HL-60 (cell line): ENCODE results near the gene CSMD2.

Experiments used
- DNase-seq, 2 experiments: peaks; one replicate each; pipeline ENCODE4 v3.0.0-alpha.2; 2010 to 2020; ENCODE audit warnings: low read depth in 1 of 2, low spot score in 1 of 2
- H3K27ac ChIP-seq: fragments of 250-450 bp; sonication (Bioruptor Pico); replicated peaks from 2 replicates; pipeline ENCODE4 v1.5.1; 2020; ENCODE audit warnings: mild to moderate bottlenecking, moderate library complexity
- H3K27me3 ChIP-seq: fragments of 250-450 bp; sonication (Bioruptor Pico); 2 replicates; pipeline ENCODE4 v1.5.1; 2021; ENCODE audit warnings: mild to moderate bottlenecking, moderate library complexity; ENCODE audit not compliant: insufficient read depth, poor library complexity, severe bottlenecking
- H3K4me3 ChIP-seq: replicated peaks from 2 replicates; pipeline ENCODE4 v1.5.1; 2011; ENCODE audit warnings: mild to moderate bottlenecking, control low read depth, low read length; ENCODE audit not compliant: insufficient read depth
- GABPA ChIP-seq: IDR thresholded peaks from 2 replicates; pipeline ENCODE4 v1.6.1; 2012; ENCODE audit warnings: low read depth
- POLR2AphosphoS5 ChIP-seq: IDR thresholded peaks from 2 replicates; pipeline ENCODE4 v1.6.1; 2012; ENCODE audit warnings: low read depth
- REST ChIP-seq: IDR thresholded peaks from 2 replicates; pipeline ENCODE4 v1.6.1; 2012; ENCODE audit warnings: low read depth; ENCODE audit not compliant: insufficient replicate concordance
- SPI1 ChIP-seq: IDR thresholded peaks from 2 replicates; pipeline ENCODE4 v1.6.1; 2012; ENCODE audit warnings: low read depth, mild to moderate bottlenecking, borderline replicate concordance
- TF ChIP-seq, protein P1 (sequence below): IDR thresholded peaks from one replicate; pipeline ENCODE4 v1.5.1; 2011; ENCODE audit warnings: low read length, control low read depth, inconsistent platforms; ENCODE audit not compliant: insufficient read depth

CSMD2 gene

GRCh38 chr1:33893147-33893830, 271.7 kb downstream of the CSMD2 start:
- Histone ChIP-seq H3K27me3 (no peaks in the 10 kb centered on the region), H3K27ac (no peak overlapping the region), H3K4me3 (no peak overlapping the region)
- TF ChIP-seq SPI1, result no peak
- no peak for TF ChIP-seq REST
- no peak for TF ChIP-seq GABPA
- TF ChIP-seq, protein P1, sequence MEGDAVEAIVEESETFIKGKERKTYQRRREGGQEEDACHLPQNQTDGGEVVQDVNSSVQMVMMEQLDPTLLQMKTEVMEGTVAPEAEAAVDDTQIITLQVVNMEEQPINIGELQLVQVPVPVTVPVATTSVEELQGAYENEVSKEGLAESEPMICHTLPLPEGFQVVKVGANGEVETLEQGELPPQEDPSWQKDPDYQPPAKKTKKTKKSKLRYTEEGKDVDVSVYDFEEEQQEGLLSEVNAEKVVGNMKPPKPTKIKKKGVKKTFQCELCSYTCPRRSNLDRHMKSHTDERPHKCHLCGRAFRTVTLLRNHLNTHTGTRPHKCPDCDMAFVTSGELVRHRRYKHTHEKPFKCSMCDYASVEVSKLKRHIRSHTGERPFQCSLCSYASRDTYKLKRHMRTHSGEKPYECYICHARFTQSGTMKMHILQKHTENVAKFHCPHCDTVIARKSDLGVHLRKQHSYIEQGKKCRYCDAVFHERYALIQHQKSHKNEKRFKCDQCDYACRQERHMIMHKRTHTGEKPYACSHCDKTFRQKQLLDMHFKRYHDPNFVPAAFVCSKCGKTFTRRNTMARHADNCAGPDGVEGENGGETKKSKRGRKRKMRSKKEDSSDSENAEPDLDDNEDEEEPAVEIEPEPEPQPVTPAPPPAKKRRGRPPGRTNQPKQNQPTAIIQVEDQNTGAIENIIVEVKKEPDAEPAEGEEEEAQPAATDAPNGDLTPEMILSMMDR, result no peak
- TF ChIP-seq POLR2AphosphoS5, result no peak
- no peak for DNase-seq

GRCh38 chr1:33886496-33886895, 278.5 kb downstream of the CSMD2 start:
- Histone ChIP-seq H3K27ac (no peak overlapping the region), H3K27me3 (peaks cover 2% of the 10 kb centered on the region), H3K4me3 (no peak overlapping the region)
- no peak for DNase-seq
- no peak for TF ChIP-seq SPI1
- no peak for TF ChIP-seq POLR2AphosphoS5
- TF ChIP-seq GABPA, result no peak
- no peak for TF ChIP-seq REST
- TF ChIP-seq, protein P1, result no peak

- Histone ChIP-seq H3K27ac (no peak overlapping the region), H3K4me3 (no peak overlapping the region), H3K27me3 (no peaks in the 10 kb centered on the region)
- no peak for TF ChIP-seq GABPA
- peak; percentile 82 for TF ChIP-seq REST
- DNase-seq, result no peak
Measured at GRCh38 chr1:33880305-33880704, 284.7 kb downstream of the CSMD2 start.

- TF ChIP-seq REST (no peak), POLR2AphosphoS5 (no peak), SPI1 (no peak), GABPA (no peak)
- TF ChIP-seq, protein P1, result no peak
- DNase-seq, result no peak
- H3K27ac ChIP-seq, result no peak overlapping the region
- no peak overlapping the region for H3K4me3 ChIP-seq
- no peaks in the 10 kb centered on the region for H3K27me3 ChIP-seq
Measured at GRCh38 chr1:33878392-33878791, 286.6 kb downstream of the CSMD2 start.
